K562 (cell line): ENCODE data around the gene AHI1. TPM values are rescaled to one million over a fixed set of nuclear protein-coding genes. Genes with fewer than 3 reads are reported as not detected.

ENCODE experiments used
- ATAC-seq: fragments of 200-7000 bp; cut with Tn5 transposase; 3 replicates; pipeline ENCODE4 v1.9.1; 2020; ENCODE audit warnings: moderate library complexity
- BruUV-seq: library from RNA; stranded (reverse); fragments of 400-500 nt; replicated peaks from 2 replicates; lab custom pipeline; 2021; lab: Mats Ljungman, UMichigan
- CTCF ChIA-PET: fragments of 300-600 bp; formaldehyde crosslinking; extraction: SDS; loops from one replicate; lab custom pipeline; 2021; ENCODE audit warnings: low intra/inter-chr PET ratio; lab: Yijun Ruan, JAX
- POLR2A ChIA-PET: fragments of 300-600, 350-650 bp; sonication (Branson Sonifier 250); formaldehyde crosslinking; extraction: SDS; loops from one replicate; lab custom pipeline; 2021; ENCODE audit warnings: antibody characterized with exemption, inconsistent platforms; lab: Yijun Ruan, JAX
- DNase-seq, 4 experiments: peaks; one replicate each; pipeline versions ENCODE4 v3.0.0 to v3.0.0-alpha.2; 2011 to 2018; ENCODE audit warnings: low spot score in 3 of 4, mixed read lengths in 3 of 4; ENCODE audit errors: extremely low read depth in 1 of 4
- FAIRE-seq: peaks from 2 replicates; lab custom pipeline; 2011; peaks lifted over from hg19 to GRCh38; lab: Jason Lieb, UNC
- H2AFZ ChIP-seq: 2 replicates; pipeline ENCODE4 v1.6.0; 2011; ENCODE audit warnings: low read depth, low read length, control low read depth, inconsistent platforms
- H3K27ac ChIP-seq: fragments of 200-600 bp; 3 replicates; pipeline ENCODE4 v1.8.0; 2011; ENCODE audit warnings: low read depth, mild to moderate bottlenecking, control low read depth, inconsistent platforms, low read length, moderate library complexity, mixed read lengths; ENCODE audit errors: extremely low read depth
- H3K27me3 ChIP-seq, 2 experiments: fragments of 300-600 bp in 1 of 2; 2 replicates in 1 of 2; 3 replicates in 1 of 2; pipeline versions ENCODE4 v1.6.0 to v1.8.0; 2011; ENCODE audit warnings: inconsistent platforms in 2 of 2, low read length in 2 of 2, mild to moderate bottlenecking in 1 of 2, mixed read lengths in 1 of 2, moderate library complexity in 1 of 2; ENCODE audit not compliant: control insufficient read depth in 2 of 2, insufficient read depth in 2 of 2
- H3K36me3 ChIP-seq: fragments of 300-600 bp; 3 replicates; pipeline ENCODE4 v1.8.0; 2011; ENCODE audit warnings: mild to moderate bottlenecking, low read length, inconsistent platforms; ENCODE audit not compliant: control insufficient read depth, insufficient read depth
- H3K4me1 ChIP-seq, 2 experiments: fragments of 200-600 bp in 1 of 2; replicated peaks in 1 of 2; 2 replicates in 1 of 2; 3 replicates in 1 of 2; pipeline versions ENCODE4 v1.5.1 to v1.8.0; 2011; ENCODE audit warnings: inconsistent platforms in 2 of 2, low read length in 2 of 2, mild to moderate bottlenecking in 1 of 2, mixed read lengths in 1 of 2, moderate library complexity in 1 of 2; ENCODE audit not compliant: control insufficient read depth in 2 of 2, insufficient read depth in 2 of 2
- H3K4me2 ChIP-seq: 2 replicates; pipeline ENCODE4 v1.6.1; 2011; ENCODE audit warnings: low read length, control low read depth, inconsistent platforms, mixed read lengths; ENCODE audit not compliant: insufficient read depth
- H3K4me3 ChIP-seq: fragments of 200-600 bp; sonication (generic), shearing (Covaris generic); 2 replicates; pipeline ENCODE4 v1.5.1; 2016; ENCODE audit warnings: control low read depth, inconsistent platforms
- H3K79me2 ChIP-seq: fragments of 200-600 bp; 3 replicates; pipeline ENCODE4 v1.8.0; 2011; ENCODE audit warnings: low read length, inconsistent platforms; ENCODE audit not compliant: control insufficient read depth, insufficient read depth
- H3K9ac ChIP-seq, 2 experiments: 2 replicates each; pipeline versions ENCODE4 v1.6.0 to v1.6.1; 2011; ENCODE audit warnings: low read depth in 2 of 2, low read length in 2 of 2, control low read depth in 1 of 2, inconsistent platforms in 1 of 2, mild to moderate bottlenecking in 1 of 2, mixed read lengths in 1 of 2; ENCODE audit not compliant: insufficient read depth in 1 of 2
- H3K9me1 ChIP-seq: one replicate; pipeline ENCODE4 v1.6.0; 2011; ENCODE audit warnings: inconsistent platforms, mild to moderate bottlenecking, low read length, moderate library complexity; ENCODE audit not compliant: control insufficient read depth, insufficient read depth
- H3K9me3 ChIP-seq: replicated peaks from 2 replicates; pipeline ENCODE4 v1.5.1; 2011; ENCODE audit warnings: low read depth, low read length, inconsistent platforms; ENCODE audit not compliant: control insufficient read depth, insufficient read depth
- H4K20me1 ChIP-seq: replicated peaks from 2 replicates; pipeline ENCODE4 v1.6.1; 2011; ENCODE audit warnings: low read length, inconsistent platforms, mixed read lengths; ENCODE audit not compliant: control insufficient read depth, insufficient read depth
- ATF1 ChIP-seq, 2 experiments: fragments of 450-650 bp in 1 of 2; IDR thresholded peaks; 2 replicates each; pipeline ENCODE4 v1.6.1; 2016; ENCODE audit warnings: missing compliant biosample characterization in 1 of 2, missing genetic modification characterization in 1 of 2
- ELF4 ChIP-seq: fragments of 450-650 bp; formaldehyde crosslinking; IDR thresholded peaks from 2 replicates; pipeline ENCODE4 v1.4.0; 2022; ENCODE audit warnings: missing genetic modification characterization
- ESRRB ChIP-seq: fragments of 250-450 bp; sonication (Bioruptor Pico); IDR thresholded peaks from 2 replicates; pipeline ENCODE4 v1.5.0; 2020; ENCODE audit warnings: mild to moderate bottlenecking, moderate library complexity, borderline replicate concordance
- ID3 ChIP-seq, 2 experiments: fragments of 250-450 bp in 1 of 2; fragments of 450-650 bp in 1 of 2; sonication (Bioruptor Pico) in 1 of 2; IDR thresholded peaks; 2 replicates each; pipeline versions ENCODE4 v1.6.1 to v1.8.0; 2016 to 2021; ENCODE audit warnings: mild to moderate bottlenecking in 2 of 2, moderate library complexity in 2 of 2, missing compliant biosample characterization in 1 of 2, missing genetic modification characterization in 1 of 2
- MTA2 ChIP-seq: fragments of 450-650 bp; IDR thresholded peaks from 2 replicates; pipeline ENCODE4 v1.6.1; 2016; ENCODE audit warnings: low read depth
- NCOA6 ChIP-seq: fragments of 450-650 bp; IDR thresholded peaks from 2 replicates; pipeline ENCODE4 v1.6.1; 2017; ENCODE audit warnings: mild to moderate bottlenecking
- RBM15 ChIP-seq: fragments of 200-400 bp; formaldehyde crosslinking; IDR thresholded peaks from 2 replicates; pipeline ENCODE4 v1.6.1; 2018; ENCODE audit warnings: mild to moderate bottlenecking, low read length, moderate library complexity; ENCODE audit not compliant: insufficient read depth
- SP1 ChIP-seq: sonication (generic); formaldehyde crosslinking; IDR thresholded peaks from 2 replicates; pipeline ENCODE4 v1.8.1; 2022; ENCODE audit warnings: mild to moderate bottlenecking, missing genetic modification reagents
- TBP ChIP-seq: optimal IDR thresholded peaks from 2 replicates; pipeline ENCODE3; 2011; ENCODE audit warnings: low read depth, low read length, improper control_type of control experiment
- TEAD2 ChIP-seq: fragments of 450-650 bp; IDR thresholded peaks from 2 replicates; pipeline ENCODE4 v1.6.1; 2016; ENCODE audit warnings: missing genetic modification characterization, control low read depth, missing compliant biosample characterization
- TGIF2 ChIP-seq: sonication (generic); formaldehyde crosslinking; IDR thresholded peaks from 2 replicates; pipeline ENCODE4 v1.8.1; 2022; ENCODE audit warnings: mild to moderate bottlenecking, missing genetic modification reagents, moderate library complexity
- ZBTB49 ChIP-seq: sonication (generic); formaldehyde crosslinking; IDR thresholded peaks from 2 replicates; pipeline ENCODE4 v1.8.0; 2022; ENCODE audit warnings: missing genetic modification reagents, mild to moderate bottlenecking, borderline replicate concordance
- WGBS: fragments of 100-300 bp; shearing (Covaris generic); methylation state at CpG from one replicate; pipeline ENCODE4 v1.1.6; 2016; ENCODE audit warnings: low coverage, mixed read lengths; ENCODE audit not compliant: insufficient coverage; ENCODE audit errors: missing lambda C conversion rate; 5-methylcytosine and 5-hydroxymethylcytosine counted together
- in situ Hi-C: fragments of 300-500 bp; cut with MboI; formaldehyde crosslinking; loops from 4 replicates; pipeline ENCODE4 v1.15.0; 2018; ENCODE audit warnings: inconsistent platforms, mixed read lengths
- intact Hi-C: fragments of 100-400 bp; cut with micrococcal nuclease; formaldehyde crosslinking; loops from 2 replicates; pipeline ENCODE4 v1.14.2; 2022
- polyA plus RNA-seq, 8 experiments: library from polyadenylated mRNA; depleted of rRNA in 4 of 8; stranded (reverse) in 5 of 8; unstranded in 3 of 8; fragments of >200 nt; fragmentation: Nextera tagmentation in 2 of 8; fragmentation: Illumina TruSeq in 1 of 8; extraction: Ambion mirVana in 2 of 8; extraction: Trizol in 1 of 8; gene quantifications; 2 replicates each; pipeline versions ENCODE4 v1.2.1 to v1.2.3, GENCODE V29; 2011 to 2014; ENCODE audit warnings: inconsistent platforms in 1 of 8, missing spikeins in 1 of 8
- total RNA-seq, 7 experiments: library from RNA; depleted of rRNA in 6 of 7; stranded (reverse); fragments of >200 nt in 6 of 7; fragmentation: Illumina TruSeq in 2 of 7; extraction: Trizol in 2 of 7; gene quantifications; 2 replicates each; pipeline versions ENCODE4 v1.2.1 to v1.2.3, GENCODE V29; 2011 to 2021; ENCODE audit warnings: low replicate concordance in 1 of 7

AHI1 gene
- total and polyA plus RNA-seq, 9 of the 15 experiments (the other 6 are each of a cell fraction or from before 2014, with no cell fraction given) = 24.7 to 54.9 (median 32.2) TPM

GRCh38 chr6:135265278-135265677, 232.3 kb downstream of the AHI1 start:
- CTCF ChIA-PET = no interaction called here
- Histone ChIP-seq H3K4me3 (no peak overlapping the region), H3K79me2 (no peaks in the 10 kb centered on the region), H2AFZ (peak overlapping the region; percentile 70; the same call in 1 of the 2 replicates), H3K9me3 (no peaks in the 10 kb centered on the region; the same call in 1 of the 2 replicates), H3K9ac (no peak overlapping the region), H3K27me3 (no peaks in the 10 kb centered on the region), H3K4me1 (peaks cover 11 to 16% of the 10 kb centered on the region in 2 experiments), H3K4me2 (no peak overlapping the region), H3K27ac (no peak overlapping the region), H3K9me1 (no peaks in the 10 kb centered on the region), H3K36me3 (no peaks in the 10 kb centered on the region), H4K20me1 (no peaks in the 10 kb centered on the region)
- no peak for ATAC-seq
- no peak for TF ChIP-seq ATF1 (CRISPR knock-in tag; IDR thresholded peaks at IDR 0.05)
- no peak for TF ChIP-seq ATF1 (tag; IDR thresholded peaks at IDR 0.05)
- no peak for TF ChIP-seq MTA2
- no peak for TF ChIP-seq TBP
- no peak for TF ChIP-seq ELF4
- in situ Hi-C loops = no loop called here
- DNase-seq = no peak
- no peak for FAIRE-seq
- POLR2A ChIA-PET = no interaction called here
- 93% methylated on average over 3 of the region's 3 CpGs for WGBS
- BruUV-seq = no TSS peak
- intact Hi-C loops = no loop called here

DNA sequence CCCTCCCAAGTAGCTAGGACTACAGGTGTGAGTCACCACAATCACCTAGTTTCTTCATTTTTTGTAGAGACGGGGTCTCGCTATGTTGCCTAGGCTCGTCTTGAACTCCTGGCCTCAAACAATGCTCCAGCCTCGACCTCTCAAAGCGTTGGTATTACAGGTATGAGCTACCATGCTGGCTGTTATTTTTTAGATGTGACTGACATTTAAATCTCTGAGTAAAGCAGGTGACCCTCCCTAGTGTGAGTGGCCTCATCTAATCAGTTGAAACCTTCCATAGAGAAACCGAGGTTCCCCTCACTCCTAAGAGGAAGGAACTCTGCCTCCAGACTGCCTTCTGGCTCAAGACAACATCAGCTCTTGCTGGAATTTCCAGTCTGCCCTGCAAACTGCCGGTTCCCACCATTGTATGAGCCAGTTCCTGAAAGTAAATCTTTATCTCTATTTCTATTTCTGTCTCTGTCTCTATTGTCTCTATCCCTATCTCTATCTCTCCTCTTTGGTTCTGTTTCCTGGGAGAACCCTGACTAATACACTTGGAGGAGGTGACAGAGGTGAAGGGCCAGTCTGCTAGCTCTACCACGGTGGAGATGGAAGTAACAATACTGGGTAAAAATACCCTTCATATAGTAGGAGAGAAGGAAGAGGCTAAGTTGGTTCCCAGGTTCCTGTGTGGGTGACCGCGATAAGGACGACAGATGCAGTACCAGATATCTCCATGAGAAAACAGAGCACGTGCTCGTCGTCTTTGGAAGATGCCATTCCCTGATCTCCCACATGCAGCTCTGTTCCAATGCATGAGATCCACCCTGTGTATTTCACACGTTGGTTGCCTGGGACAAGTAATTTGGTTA, 235.4 kb downstream of the AHI1 start:
- Histone ChIP-seq H3K27ac (peak overlapping the region; percentile 2; the same call in 1 of the 3 replicates), H3K4me2 (no peak overlapping the region; the same call in 1 of the 2 replicates), H2AFZ (peak overlapping the region; percentile 90), H3K4me1 (peaks cover 11 to 43% of the 10 kb centered on the region in 2 experiments), H3K9me1 (no peaks in the 10 kb centered on the region), H3K4me3 (no peak overlapping the region), H3K9ac (no peak overlapping the region), H3K79me2 (no peaks in the 10 kb centered on the region), H3K36me3 (no peaks in the 10 kb centered on the region), H3K9me3 (no peaks in the 10 kb centered on the region; the same call in 1 of the 2 replicates), H4K20me1 (no peaks in the 10 kb centered on the region), H3K27me3 (no peaks in the 10 kb centered on the region)
- intact Hi-C loops = no loop called here
- FAIRE-seq (no peak), ATAC-seq (peak; percentile 49), DNase-seq (peak; percentile 36 to 68 (median 60))
- 33% methylated on average over 15 of the region's 15 CpGs for WGBS
- POLR2A ChIA-PET = interaction anchor here (0.5 to 1.0 kb wide), 4 partner anchors 11 to 1028 kb away, joined by 3 to 5 read pairs (median 4); partner anchors contain the start of gene BCLAF1
- in situ Hi-C loops = no loop called here
- no TSS peak for BruUV-seq
- CTCF ChIA-PET = no interaction called here
- no peak for TF ChIP-seq SP1
- no peak for TF ChIP-seq TEAD2 (tag)
- TF ChIP-seq ID3 (CRISPR knock-in tag; IDR thresholded peaks at IDR 0.05) = no peak
- TF ChIP-seq ID3 (tag; IDR thresholded peaks at IDR 0.05) = 0 out of 2 replicates have a peak, but pooled peaks have one; percentile 17
- no peak for TF ChIP-seq ESRRB (CRISPR knock-in tag)
- no peak for TF ChIP-seq NCOA6
- TF ChIP-seq ZBTB49 = no peak
- no peak for TF ChIP-seq RBM15
- no peak for TF ChIP-seq TGIF2 (CRISPR knock-in tag)
